GM12891 (cell line): ENCODE data around the gene ANO4.

Experiments
- PAX5 ChIP-seq: IDR thresholded peaks from 2 replicates; pipeline ENCODE4 v1.6.1; 2011; ENCODE audit warnings: low read length, moderate library complexity, mild to moderate bottlenecking; ENCODE audit not compliant: insufficient read depth, severe bottlenecking
- POLR2A ChIP-seq: IDR thresholded peaks from 2 replicates; pipeline ENCODE4 v1.6.1; 2011; ENCODE audit warnings: low read depth, low read length, control low read depth
- POLR2AphosphoS5 ChIP-seq: IDR thresholded peaks from 2 replicates; pipeline ENCODE4 v1.6.1; 2011; ENCODE audit warnings: low read depth, low read length, control low read depth
- POU2F2 ChIP-seq: IDR thresholded peaks from 2 replicates; pipeline ENCODE4 v1.6.1; 2011; ENCODE audit warnings: low read depth, mild to moderate bottlenecking, control low read depth, low read length, moderate library complexity
- TAF1 ChIP-seq: IDR thresholded peaks from 2 replicates; pipeline ENCODE4 v1.6.1; 2011; ENCODE audit warnings: low read depth, low read length, control low read depth

GRCh38 chr12:100767371-100767770 lies 27.2 kb upstream of the ANO4 start:
- TF ChIP-seq POLR2AphosphoS5 (no peak), POLR2A (no peak), TAF1 (no peak), POU2F2 (no peak), PAX5 (no peak)
